Stimulated activated CD4-positive, alpha-beta T cell treated with anti-CD3 and anti-CD28 coated beads, Interleukin-1b, Interleukin-23, amount 100 ng/mL, for 4 hours (primary cell): ENCODE results near the gene NLK.
"Not testable (repeated sequence)": the region's sequence is repeated elsewhere in the genome, so short reads cannot be mapped to it uniquely, and the experiment has no call there.

Experiments used
- DNase-seq, 2 donors: peaks; one replicate each; pipeline ENCODE4 v3.0.0-alpha.2; 2020; ENCODE audit warnings: low read depth in 2 of 2

NLK gene

DNA sequence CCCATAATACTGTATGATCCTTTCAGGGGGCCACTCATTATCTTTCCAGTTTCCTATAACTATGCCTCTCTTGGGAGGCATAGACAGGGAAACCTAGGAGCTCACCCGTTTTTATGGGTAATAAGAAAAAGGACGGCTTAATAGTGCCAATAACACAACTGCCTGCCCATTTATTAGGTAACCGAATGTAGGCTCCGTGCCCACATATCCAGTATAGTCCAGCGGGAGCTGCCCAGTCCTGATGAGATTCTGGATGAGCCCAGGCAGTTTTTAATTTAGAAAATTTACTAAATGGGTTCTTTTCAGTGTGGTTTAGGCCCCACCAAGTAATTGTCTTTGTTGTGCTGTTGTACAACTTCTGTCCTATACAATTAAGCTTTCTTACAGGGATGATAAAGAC is 189.1 kb downstream of the NLK start:
- not testable (repeated sequence) for DNase-seq

GRCh38 chr17:28232966-28233870 is 190.7 kb downstream of the NLK start:
- not testable (repeated sequence) for DNase-seq

GRCh38 chr17:28233872-28234856 is 191.7 kb downstream of the NLK start:
- not testable (repeated sequence) for DNase-seq

GRCh38 chr17:28235066-28235700 is 192.7 kb downstream of the NLK start:
- not testable (repeated sequence) for DNase-seq

- not testable (repeated sequence) for DNase-seq
Observed at GRCh38 chr17:28236033-28236653, 193.7 kb downstream of the NLK start.

DNA sequence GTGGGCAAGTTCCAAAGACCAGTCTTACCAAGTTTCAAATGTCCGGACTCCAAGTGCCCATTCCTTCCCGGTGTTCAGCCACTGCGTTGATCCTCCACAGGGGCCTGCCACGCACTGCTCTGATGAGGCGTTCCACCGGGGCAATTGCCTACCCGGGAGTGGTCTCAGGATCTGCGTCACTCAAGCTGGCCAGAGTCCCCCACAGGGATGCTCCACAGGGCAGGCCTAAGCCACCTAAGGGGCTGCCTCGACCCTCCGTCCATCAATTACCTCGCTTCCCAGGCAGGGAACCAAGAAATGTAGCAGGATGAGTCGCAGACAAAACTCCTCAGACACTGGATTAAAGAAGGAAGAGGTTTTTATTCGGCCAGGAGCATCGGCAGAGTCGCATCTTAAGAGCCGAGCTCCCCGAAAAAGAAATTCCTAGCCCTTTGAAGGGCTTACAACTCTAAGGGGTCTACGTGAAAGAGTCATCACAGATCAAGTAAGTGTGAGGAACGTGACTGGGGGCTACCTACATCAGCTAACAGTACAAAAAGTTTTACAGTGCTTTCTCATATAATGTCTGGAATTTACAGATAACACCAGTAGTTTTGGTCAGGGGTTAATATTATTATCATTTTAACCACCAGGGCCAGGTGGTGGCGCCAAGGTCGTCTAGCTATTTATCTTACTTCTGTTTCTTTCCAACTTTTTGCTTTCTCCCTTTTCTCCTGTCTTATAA is 196.2 kb downstream of the NLK start:
- not testable (repeated sequence) for DNase-seq

- no peak for DNase-seq
Observed at GRCh38 chr17:28239271-28239624, 196.8 kb downstream of the NLK start.

DNA sequence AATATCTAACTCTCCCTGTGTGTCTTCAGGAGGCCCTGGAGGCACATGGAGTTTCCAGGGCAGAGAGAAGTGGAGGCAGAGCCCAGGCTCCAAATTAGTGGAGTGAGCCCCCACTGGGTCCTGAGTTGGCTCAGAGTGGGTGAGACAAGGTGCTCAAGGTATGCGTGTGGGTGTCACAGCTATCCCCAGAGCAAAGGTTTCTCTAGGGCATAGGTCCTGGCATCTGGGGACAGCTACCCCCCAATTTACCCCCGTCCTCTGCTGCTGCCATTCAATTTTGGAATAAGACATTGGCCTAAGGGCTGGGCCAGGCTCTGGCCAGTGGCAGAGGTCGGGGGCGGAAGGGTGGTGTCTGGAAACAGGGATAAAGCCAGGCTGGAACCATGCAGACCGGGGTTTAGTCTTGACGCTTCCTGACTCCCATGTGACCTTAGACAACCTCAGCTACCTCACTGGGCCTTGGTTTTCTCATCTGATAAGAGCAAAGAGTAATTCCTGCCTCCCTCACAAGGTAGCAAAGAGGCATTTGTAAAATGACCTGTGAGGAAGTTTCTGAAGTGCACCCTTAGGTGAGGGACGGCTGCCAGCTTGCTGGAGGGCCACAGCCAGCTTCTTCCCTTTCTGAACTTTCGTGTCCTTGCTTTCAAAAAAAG is 198.3 kb downstream of the NLK start:
- DNase-seq, result no peak

DNA sequence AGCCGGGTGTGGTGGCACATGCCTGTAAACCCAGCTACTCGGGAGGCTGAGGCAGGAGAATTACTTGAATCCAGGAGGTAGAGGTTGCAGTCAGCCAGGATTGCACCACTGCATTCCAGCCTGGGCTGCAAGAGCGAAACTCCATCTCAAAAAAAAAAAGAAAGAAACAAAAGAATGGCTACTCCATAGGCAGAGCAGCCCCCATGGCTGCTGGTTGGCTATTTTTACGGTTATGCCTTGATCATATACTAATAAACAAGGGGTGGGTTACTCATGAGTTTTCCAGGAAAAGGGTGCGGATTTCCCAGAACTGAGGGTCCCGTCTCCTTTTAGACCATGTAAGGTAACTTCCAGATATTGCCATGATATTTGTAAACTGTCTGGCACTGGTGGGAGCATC is 200.3 kb downstream of the NLK start:
- no peak for DNase-seq

DNA sequence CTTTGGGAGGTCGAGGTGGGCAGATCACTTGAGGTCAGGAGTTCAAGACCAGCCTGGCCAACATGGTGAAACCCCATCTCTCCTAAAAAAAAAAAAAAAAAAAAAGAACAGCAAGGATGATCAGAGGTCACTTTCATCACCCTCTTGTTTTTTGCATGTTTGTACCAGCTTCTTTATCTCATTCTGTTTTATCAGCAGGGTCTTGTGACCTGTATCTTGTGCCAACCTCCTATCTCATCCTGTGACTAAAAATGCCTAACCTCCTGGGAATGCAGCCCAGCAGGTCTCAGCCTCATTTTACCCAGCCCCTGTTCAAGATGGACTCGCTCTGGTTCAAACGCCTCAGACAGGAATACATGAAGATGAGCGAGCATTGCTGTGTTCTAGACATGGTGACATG is 200.8 kb downstream of the NLK start:
- not testable (repeated sequence) for DNase-seq

- no peak for DNase-seq
Observed at GRCh38 chr17:28244446-28244845, 202.0 kb downstream of the NLK start.
